ENCODE data around the gene G3BP2. TPM values are rescaled to one million over a fixed set of nuclear protein-coding genes. Genes with fewer than 3 reads are reported as not detected.

Gene G3BP2
- total and polyA plus RNA-seq, 2 experiments from 2014 or later: 86.0 to 176 TPM

- TF ChIP-seq, protein P1, sequence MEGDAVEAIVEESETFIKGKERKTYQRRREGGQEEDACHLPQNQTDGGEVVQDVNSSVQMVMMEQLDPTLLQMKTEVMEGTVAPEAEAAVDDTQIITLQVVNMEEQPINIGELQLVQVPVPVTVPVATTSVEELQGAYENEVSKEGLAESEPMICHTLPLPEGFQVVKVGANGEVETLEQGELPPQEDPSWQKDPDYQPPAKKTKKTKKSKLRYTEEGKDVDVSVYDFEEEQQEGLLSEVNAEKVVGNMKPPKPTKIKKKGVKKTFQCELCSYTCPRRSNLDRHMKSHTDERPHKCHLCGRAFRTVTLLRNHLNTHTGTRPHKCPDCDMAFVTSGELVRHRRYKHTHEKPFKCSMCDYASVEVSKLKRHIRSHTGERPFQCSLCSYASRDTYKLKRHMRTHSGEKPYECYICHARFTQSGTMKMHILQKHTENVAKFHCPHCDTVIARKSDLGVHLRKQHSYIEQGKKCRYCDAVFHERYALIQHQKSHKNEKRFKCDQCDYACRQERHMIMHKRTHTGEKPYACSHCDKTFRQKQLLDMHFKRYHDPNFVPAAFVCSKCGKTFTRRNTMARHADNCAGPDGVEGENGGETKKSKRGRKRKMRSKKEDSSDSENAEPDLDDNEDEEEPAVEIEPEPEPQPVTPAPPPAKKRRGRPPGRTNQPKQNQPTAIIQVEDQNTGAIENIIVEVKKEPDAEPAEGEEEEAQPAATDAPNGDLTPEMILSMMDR (IDR thresholded peaks at IDR 0.05; ENCODE audit: poor library complexity): no peak
- H3K4me2 ChIP-seq: no peak overlapping the region
- H3K9me3 ChIP-seq (ENCODE audit: low read depth): no peaks in the 10 kb centered on the region
- H4K20me1 ChIP-seq (ENCODE audit: insufficient read depth, poor library complexity, severe bottlenecking): no peaks in the 10 kb centered on the region
- no peaks in the 10 kb centered on the region for H3K27me3 ChIP-seq
- no peak overlapping the region for H3K27ac ChIP-seq
- no peaks in the 10 kb centered on the region for H3K4me1 ChIP-seq (ENCODE audit: insufficient read depth)
- no peaks in the 10 kb centered on the region for H3K9me2 ChIP-seq (replicated peaks; ENCODE audit: insufficient read depth)
- DNase-seq (ENCODE audit: low spot score): no peak
- H3K36me3 ChIP-seq (replicated peaks; ENCODE audit: insufficient read depth, low read depth): no peaks in the 10 kb centered on the region
- no peak overlapping the region for H3K4me3 ChIP-seq
- H3K79me2 ChIP-seq: no peaks in the 10 kb centered on the region
- WGBS (ENCODE audit: low lambda C conversion rate, missing lambda C conversion rate): 95% methylated on average over 4 of the region's 4 CpGs
- H2AFZ ChIP-seq: no peak overlapping the region
Observed at GRCh38 chr4:75599647-75600046, 73.6 kb downstream of the G3BP2 start.

DNA sequence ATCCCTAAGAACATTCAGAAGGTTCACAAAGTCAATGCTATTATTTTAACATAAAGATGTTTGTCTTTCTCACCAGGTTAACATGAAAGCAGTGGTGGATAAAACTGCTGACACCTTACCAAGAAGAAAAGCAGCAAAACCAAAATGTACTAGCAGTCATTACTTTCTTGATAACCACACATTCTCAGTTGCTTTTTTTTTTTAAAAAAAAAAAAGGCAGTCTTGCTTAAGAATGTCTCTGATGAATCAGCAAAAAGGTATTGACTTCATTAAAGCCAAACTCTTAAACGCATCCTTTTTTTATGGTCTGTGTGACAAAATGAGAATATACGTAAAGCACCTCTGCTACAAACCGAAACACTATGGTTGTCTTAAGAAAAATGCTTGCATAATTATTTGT, 74.8 kb downstream of the G3BP2 start:
- Histone ChIP-seq H3K9me2 (replicated peaks; ENCODE audit: insufficient read depth) (no peaks in the 10 kb centered on the region), H3K36me3 (replicated peaks; ENCODE audit: insufficient read depth, low read depth) (no peaks in the 10 kb centered on the region), H3K4me1 (ENCODE audit: insufficient read depth) (no peaks in the 10 kb centered on the region), H4K20me1 (ENCODE audit: insufficient read depth, poor library complexity, severe bottlenecking) (no peaks in the 10 kb centered on the region), H3K4me2 (no peak overlapping the region), H3K4me3 (no peak overlapping the region), H3K79me2 (no peaks in the 10 kb centered on the region), H2AFZ (no peak overlapping the region), H3K9me3 (ENCODE audit: low read depth) (no peaks in the 10 kb centered on the region), H3K27ac (no peak overlapping the region), H3K27me3 (no peaks in the 10 kb centered on the region)
- TF ChIP-seq, protein P1 (IDR thresholded peaks at IDR 0.05; ENCODE audit: poor library complexity): no peak
- TF ChIP-seq EZH2 (IDR thresholded peaks at IDR 0.05; ENCODE audit: borderline replicate concordance) (no peak), EZH2phosphoT487 (IDR thresholded peaks at IDR 0.05; ENCODE audit: low read depth, severe bottlenecking, unreplicated experiment) (no peak)
- DNase-seq (ENCODE audit: low spot score): no peak
- 72% methylated on average over 3 of the region's 3 CpGs for WGBS (ENCODE audit: low lambda C conversion rate, missing lambda C conversion rate)

- Histone ChIP-seq H3K79me2 (no peaks in the 10 kb centered on the region), H3K4me2 (no peak overlapping the region), H2AFZ (no peak overlapping the region), H3K4me1 (ENCODE audit: insufficient read depth) (no peaks in the 10 kb centered on the region), H3K27me3 (no peaks in the 10 kb centered on the region), H3K9me3 (ENCODE audit: low read depth) (no peaks in the 10 kb centered on the region), H3K27ac (no peak overlapping the region), H3K4me3 (no peak overlapping the region), H4K20me1 (ENCODE audit: insufficient read depth, poor library complexity, severe bottlenecking) (no peaks in the 10 kb centered on the region), H3K9me2 (replicated peaks; ENCODE audit: insufficient read depth) (no peaks in the 10 kb centered on the region), H3K36me3 (replicated peaks; ENCODE audit: insufficient read depth, low read depth) (no peaks in the 10 kb centered on the region)
- no peak for TF ChIP-seq EZH2 (IDR thresholded peaks at IDR 0.05; ENCODE audit: borderline replicate concordance)
- TF ChIP-seq, protein P1 (IDR thresholded peaks at IDR 0.05; ENCODE audit: poor library complexity): no peak
- TF ChIP-seq EZH2phosphoT487 (IDR thresholded peaks at IDR 0.05; ENCODE audit: low read depth, severe bottlenecking, unreplicated experiment): no peak
- DNase-seq (ENCODE audit: low spot score): no peak
- 86% methylated on average over 3 of the region's 3 CpGs for WGBS (ENCODE audit: low lambda C conversion rate, missing lambda C conversion rate)
Observed at GRCh38 chr4:75596061-75596460, 77.2 kb downstream of the G3BP2 start.

GRCh38 chr4:75593393-75593792, 79.8 kb downstream of the G3BP2 start:
- TF ChIP-seq, protein P1 (IDR thresholded peaks at IDR 0.05; ENCODE audit: poor library complexity): no peak
- TF ChIP-seq EZH2phosphoT487 (IDR thresholded peaks at IDR 0.05; ENCODE audit: low read depth, severe bottlenecking, unreplicated experiment): no peak
- no peak for TF ChIP-seq EZH2 (IDR thresholded peaks at IDR 0.05; ENCODE audit: borderline replicate concordance)
- no peaks in the 10 kb centered on the region for H3K9me2 ChIP-seq (replicated peaks; ENCODE audit: insufficient read depth)
- DNase-seq (ENCODE audit: low spot score): no peak
- no peak overlapping the region for H3K4me3 ChIP-seq
- 77% methylated on average over 1 of the region's 1 CpG for whole genome bisulfite sequencing (ENCODE audit: low lambda C conversion rate, missing lambda C conversion rate)
- no peak overlapping the region for H3K27ac ChIP-seq
- H3K36me3 ChIP-seq (replicated peaks; ENCODE audit: insufficient read depth, low read depth): no peaks in the 10 kb centered on the region
- no peak overlapping the region for H3K4me2 ChIP-seq
- no peak overlapping the region for H2AFZ ChIP-seq
- H3K4me1 ChIP-seq (ENCODE audit: insufficient read depth): no peaks in the 10 kb centered on the region
- H3K9me3 ChIP-seq (ENCODE audit: low read depth): no peaks in the 10 kb centered on the region
- H3K79me2 ChIP-seq: no peaks in the 10 kb centered on the region
- H3K27me3 ChIP-seq: no peaks in the 10 kb centered on the region
- H4K20me1 ChIP-seq (ENCODE audit: insufficient read depth, poor library complexity, severe bottlenecking): no peaks in the 10 kb centered on the region
